CD14-positive monocyte (primary cell): ENCODE data around the gene SERPINB2. TPM values are rescaled to one million over a fixed set of nuclear protein-coding genes. Genes with fewer than 3 reads are reported as not detected.
A peak's percentile ranks its signal among the peaks of the same experiment; 100 is the strongest.

Source experiments
- DNase-seq, 3 donors: peaks; one replicate each; pipeline ENCODE4 v3.0.0-alpha.2; 2011 to 2022
- H2AFZ ChIP-seq: 2 replicates; pipeline ENCODE4 v1.6.0; 2012; ENCODE audit warnings: mild to moderate bottlenecking, low read depth, low read length, inconsistent platforms; ENCODE audit not compliant: insufficient read depth, poor library complexity, severe bottlenecking
- H3K27ac ChIP-seq, 2 donors: 1 replicate in 1 of 2; 2 replicates in 1 of 2; pipeline ENCODE4 v1.5.1; 2012 to 2013; ENCODE audit warnings: low read length in 2 of 2, control low read depth in 1 of 2, inconsistent platforms in 1 of 2, low read depth in 1 of 2, mild to moderate bottlenecking in 1 of 2
- H3K27me3 ChIP-seq, 2 donors: one replicate each; pipeline versions ENCODE4 v1.6.0 to v1.6.1; 2011 to 2013; ENCODE audit warnings: low read length in 2 of 2; ENCODE audit not compliant: control insufficient read depth in 2 of 2, insufficient read depth in 2 of 2
- H3K36me3 ChIP-seq, 2 donors: replicated peaks in 1 of 2; 1 replicate in 1 of 2; 2 replicates in 1 of 2; pipeline versions ENCODE4 v1.5.1 to v1.6.1; 2012 to 2013; ENCODE audit warnings: low read length in 2 of 2, control low read depth in 1 of 2, inconsistent platforms in 1 of 2, mild to moderate bottlenecking in 1 of 2; ENCODE audit not compliant: insufficient read depth in 2 of 2, control insufficient read depth in 1 of 2
- H3K4me1 ChIP-seq, 2 donors: 1 replicate in 1 of 2; 2 replicates in 1 of 2; pipeline versions ENCODE4 v1.5.1 to v1.6.1; 2012 to 2013; ENCODE audit warnings: low read length in 2 of 2, control low read depth in 1 of 2, inconsistent platforms in 1 of 2, mild to moderate bottlenecking in 1 of 2, moderate library complexity in 1 of 2; ENCODE audit not compliant: insufficient read depth in 2 of 2, control insufficient read depth in 1 of 2
- H3K4me2 ChIP-seq: replicated peaks from 2 replicates; pipeline ENCODE3; 2012; ENCODE audit warnings: low read length, moderate library complexity, mild to moderate bottlenecking; ENCODE audit not compliant: poor library complexity, severe bottlenecking; ENCODE audit errors: extremely low read depth
- H3K4me3 ChIP-seq, 3 experiments: fragments of 200-600 bp in 1 of 3; sonication (generic) in 1 of 3; replicated peaks in 1 of 3; 1 replicate in 2 of 3; 2 replicates in 1 of 3; pipeline ENCODE4 v1.5.1; 2011 to 2013; ENCODE audit warnings: low read length in 3 of 3, mild to moderate bottlenecking in 3 of 3, control low read depth in 2 of 3, low read depth in 2 of 3, inconsistent platforms in 1 of 3, moderate library complexity in 1 of 3
- H3K79me2 ChIP-seq: 2 replicates; pipeline ENCODE4 v1.6.0; 2012; ENCODE audit warnings: mild to moderate bottlenecking, control low read depth, inconsistent platforms, low read length, moderate library complexity; ENCODE audit not compliant: insufficient read depth
- H3K9ac ChIP-seq: 2 replicates; pipeline ENCODE4 v1.6.0; 2017; ENCODE audit warnings: low read length, mild to moderate bottlenecking; ENCODE audit not compliant: insufficient read depth, poor library complexity, severe bottlenecking
- H3K9me3 ChIP-seq, 2 donors: replicated peaks in 1 of 2; 1 replicate in 1 of 2; 2 replicates in 1 of 2; pipeline versions ENCODE4 v1.5.1 to v1.6.1; 2012 to 2013; ENCODE audit warnings: low read length in 2 of 2, control low read depth in 1 of 2; ENCODE audit not compliant: control insufficient read depth in 1 of 2, insufficient read depth in 1 of 2
- H4K20me1 ChIP-seq: 2 replicates; pipeline ENCODE4 v1.6.0; 2012; ENCODE audit warnings: mild to moderate bottlenecking, low read length, control low read depth, moderate library complexity; ENCODE audit not compliant: insufficient read depth
- H3K27ac Mint-ChIP-seq, 7 donors: one replicate each; pipeline ENCODE4 v1.8.0; 2020; ENCODE audit warnings: mild to moderate bottlenecking in 7 of 7, mixed read lengths in 7 of 7, moderate library complexity in 6 of 7, inconsistent platforms in 2 of 7
- H3K27me3 Mint-ChIP-seq, 3 donors: one replicate each; pipeline ENCODE4 v1.8.0; 2021 to 2022; ENCODE audit warnings: low read depth in 3 of 3, mild to moderate bottlenecking in 3 of 3, mixed read lengths in 3 of 3, moderate library complexity in 3 of 3, inconsistent platforms in 1 of 3
- H3K36me3 Mint-ChIP-seq, 2 donors: one replicate each; pipeline ENCODE4 v1.8.0; 2020; ENCODE audit warnings: mixed read lengths in 2 of 2, inconsistent platforms in 1 of 2, mild to moderate bottlenecking in 1 of 2
- H3K4me1 Mint-ChIP-seq: one replicate; pipeline ENCODE4 v1.8.0; 2020; ENCODE audit warnings: mild to moderate bottlenecking, mixed read lengths
- H3K4me3 Mint-ChIP-seq, 2 donors: one replicate each; pipeline ENCODE4 v1.8.0; 2020; ENCODE audit warnings: mild to moderate bottlenecking in 2 of 2, mixed read lengths in 2 of 2, moderate library complexity in 1 of 2
- H3K9me3 Mint-ChIP-seq, 7 donors: one replicate each; pipeline ENCODE4 v1.8.0; 2020 to 2022; ENCODE audit warnings: mixed read lengths in 7 of 7, mild to moderate bottlenecking in 6 of 7, moderate library complexity in 6 of 7, inconsistent platforms in 2 of 7
- CTCF ChIP-seq: fragments of 200-600 bp; IDR thresholded peaks from one replicate; pipeline ENCODE4 v1.8.0; 2022; ENCODE audit warnings: antibody characterized with exemption, mild to moderate bottlenecking
- WGBS: methylation state at CpG from one replicate; pipeline ENCODE4 v1.1.5; 2013; ENCODE audit warnings: missing lambda C conversion rate; ENCODE audit not compliant: insufficient coverage; 5-methylcytosine and 5-hydroxymethylcytosine counted together
- intact Hi-C, 2 donors: fragments of 100-400 bp; cut with micrococcal nuclease; formaldehyde crosslinking; loops; one replicate each; pipeline versions ENCODE4 v1.15.0 to v1.15.1; 2023
- polyA plus RNA-seq, 3 donors: library from polyadenylated mRNA; depleted of rRNA in 1 of 3; unstranded in 2 of 3; stranded (reverse) in 1 of 3; fragments of 300-500 nt in 2 of 3; fragments of >200 nt in 1 of 3; fragmentation: Illumina TruSeq in 2 of 3; gene quantifications; 1 replicate in 2 of 3; 2 replicates in 1 of 3; pipeline ENCODE4 v1.2.3, GENCODE V29; 2012 to 2021

SERPINB2 gene
- polyA plus RNA-seq, 3 donors, result 14.3 to 60.9 (median 19.9) TPM

- Histone ChIP-seq H2AFZ (no peak overlapping the region), H3K79me2 (peaks cover 60% of the 10 kb centered on the region), H3K9me3 (peaks cover 0 to 2% of the 10 kb centered on the region in 2 donors), H3K36me3 (peaks cover 22 to 41% of the 10 kb centered on the region in 2 donors), H3K4me2 (no peak overlapping the region), H3K27me3 (no peaks in the 10 kb centered on the region), H3K9ac (no peak overlapping the region), H4K20me1 (no peaks in the 10 kb centered on the region), H3K27ac (peak overlapping the region in 1 of 2 donors; percentile 80), H3K4me3 (no peak overlapping the region), H3K4me1 (peaks cover 36 to 55% of the 10 kb centered on the region in 2 donors)
- TF ChIP-seq CTCF, result no peak
- peaks cover 31 to 42% of the 10 kb centered on the region in 2 donors for H3K36me3 Mint-ChIP-seq
- peak overlapping the region in 4 of 7 donors; percentile 8 to 82 (median 48) for H3K27ac Mint-ChIP-seq
- H3K4me3 Mint-ChIP-seq, result no peak overlapping the region
- WGBS, result no CpG with 5 or more reads among the region's 2 CpGs
- H3K27me3 Mint-ChIP-seq, result peaks cover 0 to 2% (median 0%) of the 10 kb centered on the region in 3 donors
- H3K9me3 Mint-ChIP-seq, result peaks cover 0 to 6% (median 3%) of the 10 kb centered on the region in 7 donors
- peaks cover 70% of the 10 kb centered on the region for H3K4me1 Mint-ChIP-seq
- intact Hi-C loops, result no loop called here
- peak in 1 of 3 donors; percentile 69 for DNase-seq
Measured at GRCh38 chr18:63905361-63905760, 17.9 kb downstream of the SERPINB2 start.

GRCh38 chr18:63906056-63906455 is 18.6 kb downstream of the SERPINB2 start:
- peaks cover 36 to 57% of the 10 kb centered on the region in 2 donors for H3K4me1 ChIP-seq
- H3K27ac Mint-ChIP-seq, result peak overlapping the region in 4 of 7 donors; percentile 46 to 85 (median 70)
- H4K20me1 ChIP-seq, result no peaks in the 10 kb centered on the region
- H3K27me3 Mint-ChIP-seq, result peaks cover 0 to 2% (median 0%) of the 10 kb centered on the region in 3 donors
- no peaks in the 10 kb centered on the region for H3K27me3 ChIP-seq
- H3K9me3 Mint-ChIP-seq, result peaks cover 0 to 6% (median 3%) of the 10 kb centered on the region in 7 donors
- peaks cover 60% of the 10 kb centered on the region for H3K79me2 ChIP-seq
- no peak for TF ChIP-seq CTCF
- H3K36me3 ChIP-seq, result peaks cover 21 to 34% of the 10 kb centered on the region in 2 donors
- H3K4me2 ChIP-seq, result no peak overlapping the region
- H3K36me3 Mint-ChIP-seq, result peaks cover 24 to 35% of the 10 kb centered on the region in 2 donors
- peak overlapping the region in 1 of 2 donors; percentile 80 for H3K27ac ChIP-seq
- no peak overlapping the region for H3K4me3 Mint-ChIP-seq
- intact Hi-C loops, result no loop called here
- no peak overlapping the region for H3K4me3 ChIP-seq
- peaks cover 0 to 2% of the 10 kb centered on the region in 2 donors for H3K9me3 ChIP-seq
- H3K4me1 Mint-ChIP-seq, result peaks cover 70% of the 10 kb centered on the region
- H3K9ac ChIP-seq, result no peak overlapping the region
- no peak overlapping the region for H2AFZ ChIP-seq
- WGBS, result no CpG with 5 or more reads among the region's 1 CpG
- peak in 1 of 3 donors; percentile 65 for DNase-seq
